Naive thymus-derived CD4-positive, alpha-beta T cell (primary cell): ENCODE measurements around the gene KAZN. TPM values are rescaled to one million over a fixed set of nuclear protein-coding genes. Genes with fewer than 3 reads are reported as not detected.
A peak's percentile ranks its signal among the peaks of the same experiment; 100 is the strongest.

ENCODE experiments used
- ATAC-seq: fragments of 150-1000 bp; cut with Tn5 transposase; 2 replicates; pipeline ENCODE4 v1.10.0; 2021; ENCODE audit warnings: mild to moderate bottlenecking, moderate library complexity
- CTCF ChIA-PET: fragments of 350-600 bp; sonication (Branson Sonifier 250); formaldehyde crosslinking; loops from one replicate; lab custom pipeline; 2021; ENCODE audit warnings: antibody characterized with exemption; lab: Charles Lee
- POLR2A ChIA-PET: fragments of 350-600 bp; sonication (Branson Sonifier 250); formaldehyde crosslinking; loops from one replicate; lab custom pipeline; 2021; ENCODE audit warnings: antibody characterized with exemption, inconsistent platforms; lab: Charles Lee
- DNase-seq, 9 donors: peaks; one replicate each; pipeline versions ENCODE4 v3.0.0 to v3.0.0-alpha.2; 2020 to 2022; ENCODE audit warnings: mixed read lengths in 1 of 9
- H3K27ac ChIP-seq: one replicate; pipeline ENCODE4 v1.7.0; 2013; ENCODE audit warnings: mild to moderate bottlenecking, low read depth, low read length, moderate library complexity
- H3K27me3 ChIP-seq, 2 donors: one replicate each; pipeline ENCODE4 v1.7.0; 2013; ENCODE audit warnings: low read length in 2 of 2, mild to moderate bottlenecking in 2 of 2, moderate library complexity in 2 of 2; ENCODE audit not compliant: control insufficient read depth in 2 of 2, insufficient read depth in 2 of 2
- H3K36me3 ChIP-seq, 3 experiments: 1 replicate in 2 of 3; 2 replicates in 1 of 3; pipeline ENCODE4 v1.7.0; 2013; ENCODE audit warnings: low read length in 3 of 3, mild to moderate bottlenecking in 3 of 3, moderate library complexity in 1 of 3; ENCODE audit not compliant: insufficient read depth in 3 of 3, control insufficient read depth in 2 of 3
- H3K4me1 ChIP-seq, 2 donors: one replicate each; pipeline ENCODE4 v1.7.0; 2013; ENCODE audit warnings: low read length in 2 of 2, mild to moderate bottlenecking in 2 of 2, moderate library complexity in 1 of 2; ENCODE audit not compliant: control insufficient read depth in 2 of 2, insufficient read depth in 2 of 2
- H3K4me3 ChIP-seq: 2 replicates; pipeline ENCODE4 v1.7.0; 2013; ENCODE audit warnings: mild to moderate bottlenecking, low read length
- H3K9me3 ChIP-seq, 3 experiments: 1 replicate in 2 of 3; 2 replicates in 1 of 3; pipeline ENCODE4 v1.7.0; 2013; ENCODE audit warnings: low read length in 3 of 3; ENCODE audit not compliant: control insufficient read depth in 2 of 3
- H3K27ac Mint-ChIP-seq, 9 donors: one replicate each; pipeline ENCODE4 v1.8.0; 2020 to 2022; ENCODE audit warnings: mixed read lengths in 9 of 9, mild to moderate bottlenecking in 8 of 9, moderate library complexity in 5 of 9, inconsistent platforms in 2 of 9
- H3K27me3 Mint-ChIP-seq, 5 donors: one replicate each; pipeline ENCODE4 v1.8.0; 2021 to 2022; ENCODE audit warnings: mixed read lengths in 5 of 5, mild to moderate bottlenecking in 1 of 5
- H3K36me3 Mint-ChIP-seq, 5 donors: one replicate each; pipeline ENCODE4 v1.8.0; 2020 to 2022; ENCODE audit warnings: mixed read lengths in 5 of 5, mild to moderate bottlenecking in 3 of 5, inconsistent platforms in 1 of 5
- H3K4me1 Mint-ChIP-seq, 7 donors: one replicate each; pipeline ENCODE4 v1.8.0; 2020 to 2022; ENCODE audit warnings: mixed read lengths in 7 of 7, mild to moderate bottlenecking in 3 of 7, inconsistent platforms in 1 of 7
- H3K4me3 Mint-ChIP-seq, 10 donors: one replicate each; pipeline ENCODE4 v1.8.0; 2020 to 2022; ENCODE audit warnings: mild to moderate bottlenecking in 10 of 10, mixed read lengths in 10 of 10, moderate library complexity in 6 of 10, inconsistent platforms in 2 of 10
- H3K9me3 Mint-ChIP-seq, 11 donors: one replicate each; pipeline ENCODE4 v1.8.0; 2020 to 2022; ENCODE audit warnings: mixed read lengths in 11 of 11, mild to moderate bottlenecking in 4 of 11, inconsistent platforms in 1 of 11, moderate library complexity in 1 of 11
- intact Hi-C, 2 donors: fragments of 100-400 bp; cut with micrococcal nuclease; formaldehyde crosslinking; loops; one replicate each; pipeline ENCODE4 v1.15.1; 2023
- polyA plus RNA-seq, 2 donors: library from polyadenylated mRNA; unstranded; fragments of 300-500 nt; fragmentation: Illumina TruSeq; gene quantifications; one replicate each; pipeline ENCODE4 v1.2.3, GENCODE V29; 2021
- total RNA-seq, 6 experiments: library from RNA in 5 of 6; stranded (reverse) in 5 of 6; gene quantifications; 1 replicate in 5 of 6; 2 replicates in 1 of 6; pipeline ENCODE4 v1.2.3 and lab custom pipeline; 2021 to 2026

The KAZN gene
- total and polyA plus RNA-seq, 7 experiments from 2014 or later, result 0.08 to 0.87 (median 0.30) TPM

- Histone ChIP-seq H3K27ac (no peak overlapping the region), H3K9me3 (no peaks in the 10 kb centered on the region), H3K27me3 (no peaks in the 10 kb centered on the region), H3K4me1 (no peaks in the 10 kb centered on the region), H3K36me3 (no peaks in the 10 kb centered on the region), H3K4me3 (no peak overlapping the region)
- Mint-ChIP-seq H3K4me3 (no peak overlapping the region), H3K9me3 (peaks cover 0 to 2% (median 0%) of the 10 kb centered on the region in 11 donors), H3K27me3 (peaks cover 0 to 4% (median 0%) of the 10 kb centered on the region in 5 donors), H3K36me3 (no peaks in the 10 kb centered on the region), H3K27ac (no peak overlapping the region), H3K4me1 (no peaks in the 10 kb centered on the region)
- ChIA-PET POLR2A (no interaction called here), CTCF (no interaction called here)
- ATAC-seq (no peak), DNase-seq (no peak)
- intact Hi-C loops, result no loop called here
Observed at GRCh38 chr1:14909273-14909672, 310.8 kb downstream of the KAZN start.

GRCh38 chr1:14909920-14910460 is 311.5 kb downstream of the KAZN start:
- intact Hi-C loops, result loop anchor here in 1 of 2 donors (10.0 kb wide), 1 partner anchor 115 kb away; no protein-coding TSS in a partner anchor
- Mint-ChIP-seq H3K27me3 (peaks cover 0 to 4% (median 0%) of the 10 kb centered on the region in 5 donors), H3K4me1 (no peaks in the 10 kb centered on the region), H3K36me3 (no peaks in the 10 kb centered on the region), H3K9me3 (peaks cover 0 to 2% (median 0%) of the 10 kb centered on the region in 11 donors), H3K27ac (peak overlapping the region in 1 of 9 donors; percentile 32), H3K4me3 (no peak overlapping the region)
- DNase-seq, result no peak
- no peak for ATAC-seq
- no peaks in the 10 kb centered on the region for H3K36me3 ChIP-seq
- H3K9me3 ChIP-seq, result no peaks in the 10 kb centered on the region
- CTCF ChIA-PET, result no interaction called here
- no peak overlapping the region for H3K27ac ChIP-seq
- H3K4me3 ChIP-seq, result no peak overlapping the region
- POLR2A ChIA-PET, result no interaction called here
- H3K27me3 ChIP-seq, result no peaks in the 10 kb centered on the region
- no peaks in the 10 kb centered on the region for H3K4me1 ChIP-seq

- ChIA-PET POLR2A (no interaction called here), CTCF (no interaction called here)
- H3K4me3 Mint-ChIP-seq, result no peak overlapping the region
- no peak overlapping the region for H3K27ac Mint-ChIP-seq
- ATAC-seq (no peak), DNase-seq (no peak)
- intact Hi-C loops, result loop anchor here in 1 of 2 donors (10.0 kb wide), 1 partner anchor 114 kb away; no protein-coding TSS in a partner anchor
- no peaks in the 10 kb centered on the region for H3K9me3 ChIP-seq
- H3K36me3 Mint-ChIP-seq, result no peaks in the 10 kb centered on the region
- no peaks in the 10 kb centered on the region for H3K36me3 ChIP-seq
- H3K27me3 ChIP-seq, result no peaks in the 10 kb centered on the region
- no peaks in the 10 kb centered on the region for H3K4me1 ChIP-seq
- H3K4me1 Mint-ChIP-seq, result no peaks in the 10 kb centered on the region
- no peak overlapping the region for H3K27ac ChIP-seq
- peaks cover 0 to 2% (median 0%) of the 10 kb centered on the region in 11 donors for H3K9me3 Mint-ChIP-seq
- no peak overlapping the region for H3K4me3 ChIP-seq
- H3K27me3 Mint-ChIP-seq, result peaks cover 0 to 3% (median 0%) of the 10 kb centered on the region in 5 donors
Observed at GRCh38 chr1:14910984-14911721, 312.7 kb downstream of the KAZN start.

- H3K36me3 Mint-ChIP-seq, result no peaks in the 10 kb centered on the region
- H3K27ac Mint-ChIP-seq, result no peak overlapping the region
- POLR2A ChIA-PET, result no interaction called here
- no peak overlapping the region for H3K4me3 Mint-ChIP-seq
- H3K4me1 Mint-ChIP-seq, result no peaks in the 10 kb centered on the region
- no peaks in the 10 kb centered on the region for H3K27me3 Mint-ChIP-seq
- Histone ChIP-seq H3K27me3 (no peaks in the 10 kb centered on the region), H3K9me3 (no peaks in the 10 kb centered on the region), H3K36me3 (no peaks in the 10 kb centered on the region), H3K4me1 (no peaks in the 10 kb centered on the region), H3K4me3 (no peak overlapping the region), H3K27ac (no peak overlapping the region)
- DNase-seq, result no peak
- ATAC-seq, result no peak
- CTCF ChIA-PET, result no interaction called here
- H3K9me3 Mint-ChIP-seq, result no peaks in the 10 kb centered on the region
- intact Hi-C loops, result loop anchor here in 1 of 2 donors (10.0 kb wide), 1 partner anchor 112 kb away; no protein-coding TSS in a partner anchor
Observed at GRCh38 chr1:14912839-14913481, 314.5 kb downstream of the KAZN start.

GRCh38 chr1:14913482-14914177 is 315.1 kb downstream of the KAZN start:
- no peak for ATAC-seq
- no peaks in the 10 kb centered on the region for H3K36me3 ChIP-seq
- no peak overlapping the region for H3K4me3 ChIP-seq
- Mint-ChIP-seq H3K4me1 (no peaks in the 10 kb centered on the region), H3K27ac (no peak overlapping the region), H3K27me3 (no peaks in the 10 kb centered on the region), H3K4me3 (no peak overlapping the region), H3K36me3 (no peaks in the 10 kb centered on the region), H3K9me3 (no peaks in the 10 kb centered on the region)
- no peak overlapping the region for H3K27ac ChIP-seq
- no peaks in the 10 kb centered on the region for H3K4me1 ChIP-seq
- H3K27me3 ChIP-seq, result no peaks in the 10 kb centered on the region
- CTCF ChIA-PET, result no interaction called here
- no peaks in the 10 kb centered on the region for H3K9me3 ChIP-seq
- intact Hi-C loops, result loop anchor here in 1 of 2 donors (10.0 kb wide), 1 partner anchor 111 kb away; no protein-coding TSS in a partner anchor
- POLR2A ChIA-PET, result no interaction called here
- no peak for DNase-seq

- ATAC-seq, result no peak
Observed at GRCh38 chr1:14914351-14914988, 316.0 kb downstream of the KAZN start.

More at GRCh38 chr1:14914351-14914988, 316.0 kb downstream of the KAZN start:
- H3K36me3 Mint-ChIP-seq, result no peaks in the 10 kb centered on the region
- H3K4me3 Mint-ChIP-seq, result no peak overlapping the region
- Histone ChIP-seq H3K4me1 (no peaks in the 10 kb centered on the region), H3K27me3 (no peaks in the 10 kb centered on the region), H3K27ac (no peak overlapping the region), H3K4me3 (no peak overlapping the region), H3K36me3 (no peaks in the 10 kb centered on the region), H3K9me3 (no peaks in the 10 kb centered on the region)
- no peaks in the 10 kb centered on the region for H3K9me3 Mint-ChIP-seq
- H3K27ac Mint-ChIP-seq, result no peak overlapping the region
- ChIA-PET CTCF (no interaction called here), POLR2A (no interaction called here)
- intact Hi-C loops, result loop anchor here in 1 of 2 donors (10.0 kb wide), 1 partner anchor 110 kb away; no protein-coding TSS in a partner anchor
- no peak for DNase-seq
- no peaks in the 10 kb centered on the region for H3K4me1 Mint-ChIP-seq
- H3K27me3 Mint-ChIP-seq, result no peaks in the 10 kb centered on the region
